Motor neuron (in vitro differentiated cells): ENCODE data around the gene ANKS3. TPM values are rescaled to one million over a fixed set of nuclear protein-coding genes. Genes with fewer than 3 reads are reported as not detected.

Experiments used
- ATAC-seq, 8 experiments: fragments of 200-7000 bp; cut with Tn5 transposase; replicated peaks in 6 of 8; 2 replicates each; pipeline ENCODE4 v1.8.0; 2021; ENCODE audit warnings: mild to moderate bottlenecking in 8 of 8, moderate library complexity in 8 of 8
- H3K27ac ChIP-seq, 2 donors: fragments of 250-450 bp; sonication (Bioruptor Pico); 2 replicates each; pipeline ENCODE4 v1.9.0; 2021; ENCODE audit warnings: antibody characterized with exemption in 2 of 2, mild to moderate bottlenecking in 2 of 2, moderate library complexity in 1 of 2
- H3K4me1 ChIP-seq, 2 donors: fragments of 250-450 bp; sonication (Bioruptor Pico); replicated peaks in 1 of 2; 2 replicates each; pipeline ENCODE4 v1.6.1; 2021; ENCODE audit warnings: antibody characterized with exemption in 2 of 2, mild to moderate bottlenecking in 2 of 2, moderate library complexity in 1 of 2
- H3K4me3 ChIP-seq, 5 donors: fragments of 250-450 bp; sonication (Bioruptor Pico); 2 replicates each; pipeline ENCODE4 v1.9.0; 2021; ENCODE audit warnings: antibody characterized with exemption in 5 of 5, mild to moderate bottlenecking in 5 of 5, moderate library complexity in 4 of 5
- WGBS, 10 experiments: fragments of 450-650 bp; shearing (Covaris generic); methylation state at CpG; one replicate each; pipeline ENCODE4 v1.0.0; 2022; 5-methylcytosine and 5-hydroxymethylcytosine counted together
- in situ Hi-C, 9 experiments: fragments of 400-800 bp; cut with MboI; loops; one replicate each; pipeline ENCODE4 v1.15.0; 2021; ENCODE audit warnings: low sequenced_read_pairs in 9 of 9, low pct_unique_long_range_greater_than_20kb in 2 of 9; ENCODE audit not compliant: unreplicated experiment in 9 of 9
- total RNA-seq, 8 experiments: library from RNA; unstranded; fragments of 300-600 nt; gene quantifications; 2 replicates each; pipeline versions ENCODE4 v1.2.3 to v1.2.4, GENCODE V29; 2022

Gene ANKS3
- total RNA-seq, 8 experiments from 2014 or later, result 11.7 to 35.5 (median 26.2) TPM

GRCh38 chr16:4690946-4691665 is 43.0 kb downstream of the ANKS3 start:
- WGBS, 10 experiments, result 40 to 100% (median 73%) methylated on average over 1 to 7 of the region's 19 CpGs; no CpG with 5 or more reads in 1 of the 10 experiments
- ATAC-seq, result no peak
- peaks cover 15 to 19% of the 10 kb centered on the region in 2 donors for H3K4me1 ChIP-seq
- H3K4me3 ChIP-seq, result no peak overlapping the region
- H3K27ac ChIP-seq, result no peak overlapping the region
- in situ Hi-C loops, result no loop called here

GRCh38 chr16:4689864-4690704 is 44.0 kb downstream of the ANKS3 start:
- in situ Hi-C loops, result no loop called here

GRCh38 chr16:4689091-4689671 is 44.9 kb downstream of the ANKS3 start:
- 61 to 100% (median 94%) methylated on average over 1 to 10 of the region's 21 CpGs; no CpG with 5 or more reads in 4 of the 10 experiments for WGBS, 10 experiments
- Histone ChIP-seq H3K27ac (no peak overlapping the region), H3K4me3 (no peak overlapping the region), H3K4me1 (peaks cover 0 to 2% of the 10 kb centered on the region in 2 donors)
- in situ Hi-C loops, result no loop called here
- no peak for ATAC-seq

More at GRCh38 chr16:4689864-4690704, 44.0 kb downstream of the ANKS3 start:
- Histone ChIP-seq H3K4me1 (peaks cover 5 to 9% of the 10 kb centered on the region in 2 donors), H3K27ac (no peak overlapping the region), H3K4me3 (no peak overlapping the region)
- WGBS, 10 experiments, result 71 to 100% (median 94%) methylated on average over 1 to 10 of the region's 31 CpGs; no CpG with 5 or more reads in 2 of the 10 experiments
- no peak for ATAC-seq

DNA sequence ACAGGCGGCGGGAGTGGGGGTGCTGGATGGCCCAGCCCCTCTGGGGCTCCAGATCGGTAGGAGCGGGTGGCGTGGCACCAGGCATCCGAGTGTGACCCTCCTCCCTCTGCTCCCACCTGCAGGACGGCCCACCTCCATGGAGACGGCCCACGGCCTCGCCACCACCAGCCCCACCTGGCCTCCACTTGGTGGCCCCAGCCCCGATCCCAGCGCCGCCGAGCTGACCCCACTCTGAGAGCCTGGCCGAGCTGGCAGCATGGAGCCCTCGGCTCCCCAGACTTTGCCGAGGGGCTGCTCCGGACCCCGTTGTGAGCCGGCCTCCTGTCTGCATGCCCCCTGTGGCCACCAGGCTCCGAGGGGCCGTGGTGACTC is 45.4 kb downstream of the ANKS3 start:
- no peak for ATAC-seq
- WGBS, 10 experiments, result 100% methylated on average over 2 of the region's 22 CpGs; no CpG with 5 or more reads in 9 of the 10 experiments
- no peak overlapping the region for H3K4me3 ChIP-seq
- H3K4me1 ChIP-seq, result peaks cover 0 to 2% of the 10 kb centered on the region in 2 donors
- no peak overlapping the region for H3K27ac ChIP-seq
- in situ Hi-C loops, result no loop called here

- ATAC-seq, result no peak
- H3K4me3 ChIP-seq, result no peak overlapping the region
- WGBS, 10 experiments, result 75 to 98% (median 93%) methylated on average over 2 to 10 of the region's 39 CpGs; no CpG with 5 or more reads in 7 of the 10 experiments
- in situ Hi-C loops, result no loop called here
- peaks cover 0 to 2% of the 10 kb centered on the region in 2 donors for H3K4me1 ChIP-seq
- H3K27ac ChIP-seq, result no peak overlapping the region
Observed at GRCh38 chr16:4687946-4688673, 46.0 kb downstream of the ANKS3 start.

DNA sequence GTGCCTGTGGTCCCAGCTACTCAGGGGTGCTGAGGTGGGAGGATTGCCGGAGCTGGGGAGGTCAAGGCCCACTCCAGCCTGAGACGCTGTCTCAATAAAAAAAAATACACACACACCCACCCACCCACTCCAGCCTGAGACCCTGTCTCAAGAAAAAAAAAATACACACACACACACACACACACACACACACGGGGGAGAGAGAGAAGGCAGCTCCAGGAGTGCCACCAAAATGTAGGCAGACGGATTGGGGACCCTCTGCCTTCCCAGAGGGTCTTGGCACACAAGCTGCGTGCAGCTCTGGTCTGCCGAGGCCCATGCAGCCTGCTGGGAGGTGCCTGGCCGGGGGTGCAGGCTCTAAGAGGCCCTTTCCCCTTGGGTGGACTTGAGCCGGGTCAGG is 46.7 kb downstream of the ANKS3 start:
- Histone ChIP-seq H3K4me3 (no peak overlapping the region), H3K27ac (no peak overlapping the region), H3K4me1 (peaks cover 0 to under 1% of the 10 kb centered on the region in 2 donors)
- ATAC-seq, result no peak
- 90 to 100% (median 100%) methylated on average over 1 to 2 of the region's 8 CpGs; no CpG with 5 or more reads in 7 of the 10 experiments for WGBS, 10 experiments
- in situ Hi-C loops, result no loop called here

DNA sequence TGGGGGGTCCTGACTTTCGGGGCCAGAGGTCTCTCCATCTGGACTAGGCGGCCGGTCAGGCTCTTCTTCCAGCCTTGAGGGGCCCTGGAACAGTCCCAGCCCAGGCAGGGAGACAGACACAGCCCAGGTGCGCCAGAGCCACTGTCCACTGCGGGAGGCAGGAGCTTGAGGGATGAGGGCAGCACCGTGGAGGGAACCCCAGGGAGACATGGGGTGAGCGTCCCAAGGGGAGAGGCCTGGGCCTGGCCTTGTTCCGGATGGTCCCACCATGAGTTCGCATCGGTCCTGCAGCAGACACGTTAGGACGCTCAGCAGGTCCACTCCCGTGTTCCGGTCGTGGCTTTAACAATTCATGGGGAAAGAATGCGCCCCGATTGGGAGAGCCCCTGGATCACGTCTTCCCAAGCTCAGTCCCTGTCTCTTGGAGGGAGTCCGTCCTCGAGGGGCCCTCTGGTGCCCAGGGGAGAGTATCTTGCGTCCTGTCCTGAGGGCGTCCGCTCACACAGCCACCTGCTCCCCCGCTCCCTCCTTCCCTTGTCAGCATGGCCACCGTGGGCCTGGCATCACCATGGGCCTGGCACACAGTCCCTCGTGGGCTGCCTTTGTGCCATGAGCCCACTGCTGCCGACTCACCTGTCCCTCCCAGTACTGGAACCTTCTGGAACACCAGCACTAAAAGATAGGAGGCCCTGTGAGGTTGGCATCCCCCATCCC is 47.4 kb downstream of the ANKS3 start:
- 77 to 100% (median 100%) methylated on average over 1 to 10 of the region's 27 CpGs; no CpG with 5 or more reads in 3 of the 10 experiments for WGBS, 10 experiments
- Histone ChIP-seq H3K4me1 (peaks cover 0 to 3% of the 10 kb centered on the region in 2 donors), H3K4me3 (no peak overlapping the region), H3K27ac (no peak overlapping the region)
- in situ Hi-C loops, result no loop called here
- ATAC-seq, result no peak

DNA sequence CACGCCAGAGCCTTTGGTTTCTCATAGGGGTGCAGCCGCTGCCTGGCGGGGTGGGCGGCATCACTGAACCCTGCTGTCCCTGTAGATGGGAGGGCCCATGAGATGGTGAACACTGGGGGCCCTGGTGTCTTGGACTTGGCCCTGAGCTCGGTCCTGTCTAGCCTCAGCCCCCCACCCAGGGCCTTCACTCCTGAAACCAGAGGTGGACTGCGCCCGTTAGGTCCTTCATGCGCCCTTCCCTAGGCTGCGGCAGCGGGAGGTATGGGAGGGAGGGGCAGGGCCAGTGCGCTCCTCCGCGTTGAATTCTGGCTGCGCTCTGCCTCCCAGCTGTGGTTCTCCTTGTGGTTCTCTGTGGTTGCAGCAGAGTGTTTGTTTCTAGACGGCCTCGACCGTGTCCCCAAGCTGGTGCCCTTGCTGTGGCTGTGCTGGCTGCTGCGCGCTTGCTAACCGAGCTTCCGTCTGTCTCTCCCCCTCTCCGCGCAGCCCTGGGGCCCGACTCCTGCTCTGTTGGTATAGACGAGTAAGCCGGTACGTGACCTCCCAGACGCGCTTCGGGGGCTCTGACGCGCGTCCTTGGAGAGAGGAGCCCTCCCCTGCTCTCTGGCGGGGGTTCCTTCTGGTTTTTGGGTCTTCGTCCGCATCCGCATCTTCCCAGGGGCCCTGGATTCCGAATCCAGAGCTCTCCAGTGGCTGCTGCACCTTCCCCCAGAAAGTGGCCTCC is 48.1 kb downstream of the ANKS3 start:
- no peak for ATAC-seq
- WGBS, 10 experiments, result 86 to 100% (median 97%) methylated on average over 3 to 19 of the region's 38 CpGs; no CpG with 5 or more reads in 5 of the 10 experiments

GRCh38 chr16:4685292-4685691 is 48.8 kb downstream of the ANKS3 start:
- Histone ChIP-seq H3K27ac (no peak overlapping the region), H3K4me3 (no peak overlapping the region), H3K4me1 (peaks cover 0 to 3% of the 10 kb centered on the region in 2 donors)
- WGBS, 10 experiments, result 96 to 100% (median 100%) methylated on average over 1 to 4 of the region's 13 CpGs; no CpG with 5 or more reads in 6 of the 10 experiments
- in situ Hi-C loops, result no loop called here
- ATAC-seq, result no peak

More for the DNA sequence above, 48.1 kb downstream of the ANKS3 start:
- Histone ChIP-seq H3K27ac (no peak overlapping the region), H3K4me3 (no peak overlapping the region), H3K4me1 (peaks cover 0 to 3% of the 10 kb centered on the region in 2 donors)
- in situ Hi-C loops, result no loop called here

- H3K27ac ChIP-seq, result no peak overlapping the region
- peaks cover 0 to 3% of the 10 kb centered on the region in 2 donors for H3K4me1 ChIP-seq
- 87 to 95% methylated on average over 3 to 9 of the region's 13 CpGs; no CpG with 5 or more reads in 8 of the 10 experiments for WGBS, 10 experiments
- H3K4me3 ChIP-seq, result no peak overlapping the region
- in situ Hi-C loops, result no loop called here
- ATAC-seq, result no peak
Observed at GRCh38 chr16:4684763-4685162, 49.3 kb downstream of the ANKS3 start.

- in situ Hi-C loops, result no loop called here
- no peak overlapping the region for H3K4me3 ChIP-seq
- H3K27ac ChIP-seq, result no peak overlapping the region
- peaks cover 0 to 3% of the 10 kb centered on the region in 2 donors for H3K4me1 ChIP-seq
- no peak for ATAC-seq
- WGBS, 10 experiments, result 96 to 100% (median 96%) methylated on average over 2 to 9 of the region's 23 CpGs; no CpG with 5 or more reads in 7 of the 10 experiments
Observed at GRCh38 chr16:4684058-4684715, 49.9 kb downstream of the ANKS3 start.
